H1 (cell line): ENCODE measurements around the gene IKZF5. TPM values are rescaled to one million over a fixed set of nuclear protein-coding genes. Genes with fewer than 3 reads are reported as not detected.

ENCODE experiments used
- CTCF ChIA-PET: fragments of 300-600 bp; sonication (Branson Sonifier 250); formaldehyde crosslinking; loops from one replicate; lab custom pipeline; 2021; ENCODE audit not compliant: partially characterized antibody; lab: Charles Lee
- POLR2A ChIA-PET: fragments of 300-600 bp; sonication (Branson Sonifier 250); formaldehyde crosslinking; loops from one replicate; lab custom pipeline; 2021; ENCODE audit warnings: inconsistent platforms; ENCODE audit not compliant: partially characterized antibody; lab: Charles Lee
- DNase-seq, 2 experiments: peaks; one replicate each; pipeline versions ENCODE4 v3.0.0 to v3.0.0-alpha.2; 2010 to 2022; ENCODE audit warnings: low spot score in 2 of 2, low read depth in 1 of 2, mixed read lengths in 1 of 2
- FAIRE-seq: peaks from 2 replicates; lab custom pipeline; 2011; peaks lifted over from hg19 to GRCh38; lab: Jason Lieb, UNC
- H2AFZ ChIP-seq: 2 replicates; pipeline ENCODE4 v1.8.1; 2012; ENCODE audit warnings: low read length, inconsistent platforms
- H2AK5ac ChIP-seq: 2 replicates; pipeline ENCODE4 v1.6.1; 2013; ENCODE audit warnings: low read depth, low read length
- H2BK120ac ChIP-seq: replicated peaks from 2 replicates; pipeline ENCODE3; 2013; ENCODE audit warnings: low read depth, low read length, inconsistent platforms
- H2BK12ac ChIP-seq: 2 replicates; pipeline ENCODE4 v1.6.1; 2013; ENCODE audit warnings: low read depth, low read length
- H2BK15ac ChIP-seq: 2 replicates; pipeline ENCODE4 v1.6.1; 2013; ENCODE audit warnings: low read length
- H2BK20ac ChIP-seq: 2 replicates; pipeline ENCODE4 v1.6.1; 2013; ENCODE audit warnings: low read length
- H2BK5ac ChIP-seq: 2 replicates; pipeline ENCODE4 v1.6.1; 2013; ENCODE audit warnings: low read depth, low read length
- H3K14ac ChIP-seq: 2 replicates; pipeline ENCODE4 v1.6.1; 2013; ENCODE audit warnings: inconsistent platforms; ENCODE audit not compliant: insufficient read length
- H3K18ac ChIP-seq: 2 replicates; pipeline ENCODE4 v1.6.1; 2013; ENCODE audit warnings: low read length; ENCODE audit errors: extremely low read depth
- H3K23ac ChIP-seq: 2 replicates; pipeline ENCODE4 v1.6.1; 2013; ENCODE audit warnings: inconsistent platforms; ENCODE audit not compliant: insufficient read length
- H3K23me2 ChIP-seq: 2 replicates; pipeline ENCODE4 v1.6.1; 2013; ENCODE audit warnings: low read depth, low read length
- H3K27ac ChIP-seq: 2 replicates; pipeline ENCODE4 v1.6.1; 2011; ENCODE audit warnings: low read depth, low read length, inconsistent platforms
- H3K27me3 ChIP-seq, 4 experiments: replicated peaks in 1 of 4; 1 replicate in 1 of 4; 2 replicates in 3 of 4; pipeline versions ENCODE4 v1.6.1 to v1.8.1; 2011 to 2013; ENCODE audit warnings: low read length in 3 of 4, mild to moderate bottlenecking in 3 of 4, inconsistent platforms in 2 of 4, mixed read lengths in 2 of 4, moderate library complexity in 1 of 4; ENCODE audit not compliant: control insufficient read depth in 3 of 4, insufficient read depth in 3 of 4; ENCODE audit errors: extremely low read depth in 1 of 4
- H3K36me3 ChIP-seq, 4 experiments: 2 replicates each; pipeline versions ENCODE4 v1.6.1 to v1.8.1; 2011 to 2013; ENCODE audit warnings: mild to moderate bottlenecking in 4 of 4, low read length in 3 of 4, moderate library complexity in 2 of 4, control low read depth in 1 of 4, inconsistent platforms in 1 of 4; ENCODE audit not compliant: insufficient read depth in 4 of 4, control insufficient read depth in 2 of 4
- H3K4ac ChIP-seq: replicated peaks from 2 replicates; pipeline ENCODE3; 2013; ENCODE audit warnings: low read length, low read depth, mixed read lengths, inconsistent platforms; ENCODE audit not compliant: insufficient read length
- H3K4me1 ChIP-seq, 4 experiments: replicated peaks in 1 of 4; 1 replicate in 1 of 4; 2 replicates in 3 of 4; pipeline versions ENCODE4 v1.6.1 to v1.8.1; 2011 to 2013; ENCODE audit warnings: low read length in 3 of 4, inconsistent platforms in 2 of 4, mixed read lengths in 1 of 4; ENCODE audit not compliant: insufficient read depth in 4 of 4, control insufficient read depth in 3 of 4
- H3K4me2 ChIP-seq, 2 experiments: 2 replicates each; pipeline versions ENCODE4 v1.6.1 to v1.8.1; 2011 to 2013; ENCODE audit warnings: low read depth in 2 of 2, low read length in 2 of 2, control low read depth in 1 of 2, inconsistent platforms in 1 of 2, mild to moderate bottlenecking in 1 of 2; ENCODE audit not compliant: insufficient read depth in 1 of 2
- H3K4me3 ChIP-seq, 4 experiments: fragments of 200-600, 300-600 bp in 1 of 4; sonication (generic), shearing (Covaris generic), sonication (Bioruptor Twin) in 1 of 4; 2 replicates each; pipeline versions ENCODE4 v1.5.1 to v1.8.1; 2011 to 2016; ENCODE audit warnings: low read length in 4 of 4, low read depth in 3 of 4, control low read depth in 2 of 4, inconsistent platforms in 2 of 4, mild to moderate bottlenecking in 2 of 4, mixed read lengths in 1 of 4, moderate library complexity in 1 of 4; ENCODE audit not compliant: insufficient read depth in 2 of 4; ENCODE audit errors: extremely low read depth in 1 of 4
- H3K56ac ChIP-seq: replicated peaks from 2 replicates; pipeline ENCODE3; 2013; ENCODE audit warnings: low read depth, mild to moderate bottlenecking, mixed read lengths, low read length, inconsistent platforms; ENCODE audit not compliant: insufficient read length
- H3K79me1 ChIP-seq: 2 replicates; pipeline ENCODE4 v1.6.1; 2013; ENCODE audit warnings: low read depth, low read length, control low read depth
- H3K79me2 ChIP-seq, 2 experiments: 2 replicates each; pipeline versions ENCODE4 v1.6.1 to v1.8.1; 2012 to 2013; ENCODE audit warnings: low read length in 2 of 2, mild to moderate bottlenecking in 2 of 2, inconsistent platforms in 1 of 2; ENCODE audit not compliant: insufficient read depth in 2 of 2, control insufficient read depth in 1 of 2
- H3K9ac ChIP-seq, 4 experiments: replicated peaks in 1 of 4; 1 replicate in 1 of 4; 2 replicates in 3 of 4; pipeline versions ENCODE4 v1.6.1 to v1.8.1; 2011 to 2013; ENCODE audit warnings: low read depth in 3 of 4, low read length in 3 of 4, control low read depth in 2 of 4, mild to moderate bottlenecking in 2 of 4, moderate library complexity in 2 of 4, inconsistent platforms in 1 of 4; ENCODE audit errors: extremely low read depth in 1 of 4
- H3K9me3 ChIP-seq, 2 experiments: 2 replicates each; pipeline versions ENCODE4 v1.6.1 to v1.8.1; 2012 to 2013; ENCODE audit warnings: mild to moderate bottlenecking in 2 of 2, moderate library complexity in 2 of 2, control low read depth in 1 of 2, inconsistent platforms in 1 of 2, low read depth in 1 of 2, low read length in 1 of 2, mixed read lengths in 1 of 2; ENCODE audit not compliant: insufficient read depth in 2 of 2
- H4K20me1 ChIP-seq, 2 experiments: replicated peaks in 1 of 2; 2 replicates each; pipeline versions ENCODE3 to v1.8.1; 2011 to 2013; ENCODE audit warnings: inconsistent platforms in 2 of 2, low read length in 2 of 2, mild to moderate bottlenecking in 1 of 2; ENCODE audit not compliant: insufficient read depth in 2 of 2, control insufficient read depth in 1 of 2
- H4K5ac ChIP-seq: 2 replicates; pipeline ENCODE4 v1.6.1; 2013; ENCODE audit warnings: low read length, low read depth, mixed read lengths, inconsistent platforms; ENCODE audit not compliant: insufficient read length
- H4K8ac ChIP-seq: 2 replicates; pipeline ENCODE4 v1.8.0; 2013; ENCODE audit warnings: mild to moderate bottlenecking, moderate library complexity, low read length, inconsistent platforms; ENCODE audit not compliant: insufficient read depth; ENCODE audit errors: extremely low read depth
- H4K91ac ChIP-seq: replicated peaks from 2 replicates; pipeline ENCODE3; 2013; ENCODE audit warnings: low read length, mixed read lengths, inconsistent platforms; ENCODE audit not compliant: insufficient read length
- CBX5 ChIP-seq: fragments of 300-800, 300-1000 bp; sonication (generic); IDR thresholded peaks from 2 replicates; pipeline ENCODE4 v1.7.1; 2016; ENCODE audit warnings: antibody characterized with exemption, low read length, low read depth
- WGBS, 2 experiments: shearing (Covaris generic) in 1 of 2; methylation state at CpG; one replicate each; pipeline versions ENCODE4 v1.1.6 to v1.1.7; 2013 to 2015; ENCODE audit warnings: low lambda C conversion rate in 2 of 2, mixed read lengths in 2 of 2, inconsistent platforms in 1 of 2, low coverage in 1 of 2, missing lambda C conversion rate in 1 of 2; ENCODE audit not compliant: insufficient replicate concordance in 2 of 2, insufficient coverage in 1 of 2, insufficient read length in 1 of 2; ENCODE audit errors: extremely low coverage in 1 of 2, missing lambda C conversion rate in 1 of 2; 5-methylcytosine and 5-hydroxymethylcytosine counted together
- polyA plus RNA-seq, 7 experiments: library from polyadenylated mRNA; depleted of rRNA in 3 of 7; stranded (reverse) in 5 of 7; unstranded in 2 of 7; fragments of >200 nt in 5 of 7; fragments of 200-250 nt in 2 of 7; gene quantifications; 1 replicate in 5 of 7; 2 replicates in 1 of 7; 4 replicates in 1 of 7; pipeline versions ENCODE4 v1.2.1 to v1.2.3, GENCODE V29; 2011 to 2013; ENCODE audit warnings: missing spikeins in 2 of 7, mixed read lengths in 2 of 7
- total RNA-seq: library from RNA; stranded (reverse); fragmentation: NEBNext Ultra II Directional; extraction: Animal tissue kit (Norgen Biotek cat#: 25700); gene quantifications from 2 replicates; pipeline ENCODE4 v1.2.1, GENCODE V29; 2021

Gene IKZF5
- total and polyA plus RNA-seq, 2 of the 8 experiments (the other 6 are each of a cell fraction or from before 2014, with no cell fraction given) = 5.2 to 15.3 TPM

GRCh38 chr10:123014772-123015171, 6.2 kb upstream of the IKZF5 start:
- no peak for TF ChIP-seq CBX5
- H2AFZ ChIP-seq = no peak overlapping the region
- no peak overlapping the region for H3K23ac ChIP-seq
- H3K27ac ChIP-seq = no peak overlapping the region
- H4K8ac ChIP-seq = no peak overlapping the region
- H4K5ac ChIP-seq = no peak overlapping the region
- peaks cover 4 to 13% (median 11%) of the 10 kb centered on the region in 4 experiments; a peak in 6 of 7 replicates for H3K4me1 ChIP-seq
- no peak overlapping the region for H2BK15ac ChIP-seq
- no peak overlapping the region for H2BK12ac ChIP-seq
- H2BK120ac ChIP-seq = no peak overlapping the region
- no peaks in the 10 kb centered on the region for H3K23me2 ChIP-seq
- H4K20me1 ChIP-seq = peaks cover 0 to 2% of the 10 kb centered on the region in 2 experiments
- H3K4ac ChIP-seq = no peak overlapping the region
- peaks cover 2 to 18% (median 13%) of the 10 kb centered on the region in 4 experiments; a peak in 5 of 7 replicates for H3K27me3 ChIP-seq
- H3K9me3 ChIP-seq = peaks cover 0 to 2% of the 10 kb centered on the region in 2 experiments; a peak in 1 of 4 replicates
- ChIA-PET CTCF (interaction anchor here (1.3 to 1.5 kb wide), 2 partner anchors 34 to 559 kb away, joined by 3 to 4 read pairs; no protein-coding TSS in a partner anchor), POLR2A (interaction anchor here (0.8 kb wide), 1 partner anchor 30 kb away, joined by 3 read pairs; no protein-coding TSS in a partner anchor)
- H2AK5ac ChIP-seq = no peak overlapping the region
- H2BK5ac ChIP-seq = no peak overlapping the region
- H3K4me3 ChIP-seq = no peak overlapping the region
- H3K79me1 ChIP-seq = no peaks in the 10 kb centered on the region
- H2BK20ac ChIP-seq = peak overlapping the region; percentile 62; the same call in 1 of the 2 replicates
- H3K36me3 ChIP-seq = no peaks in the 10 kb centered on the region; a peak in 1 of 8 replicates
- no peak overlapping the region for H3K18ac ChIP-seq
- H3K79me2 ChIP-seq = peaks cover 0 to 6% of the 10 kb centered on the region in 2 experiments; a peak in 1 of 4 replicates
- H3K56ac ChIP-seq = no peak overlapping the region
- no peak overlapping the region for H3K9ac ChIP-seq
- FAIRE-seq = no peak
- DNase-seq = no peak
- 87% methylated on average over 2 of the region's 2 CpGs; no CpG with 5 or more reads in 1 of the 2 experiments for WGBS, 2 experiments
- H4K91ac ChIP-seq = no peak overlapping the region
- no peak overlapping the region for H3K14ac ChIP-seq
- peak overlapping the region in 1 of 2 experiments; percentile 48; a peak in 2 of 4 replicates for H3K4me2 ChIP-seq
